Endothelial cell (in vitro differentiated cells): ENCODE measurements around the gene SLC22A4. TPM values are rescaled to one million over a fixed set of nuclear protein-coding genes. Genes with fewer than 3 reads are reported as not detected.

ENCODE experiments used
- DNase-seq: peaks from one replicate; pipeline ENCODE4 v3.0.0; 2021; ENCODE audit warnings: low spot score
- H3K27ac Mint-ChIP-seq: one replicate; pipeline ENCODE4 v1.8.0; 2021; ENCODE audit warnings: mixed read lengths, inconsistent platforms; ENCODE audit not compliant: unreplicated experiment
- H3K27me3 Mint-ChIP-seq: one replicate; pipeline ENCODE4 v1.8.0; 2021; ENCODE audit warnings: mild to moderate bottlenecking, moderate library complexity, mixed read lengths, inconsistent platforms; ENCODE audit not compliant: unreplicated experiment
- H3K36me3 Mint-ChIP-seq: one replicate; pipeline ENCODE4 v1.8.0; 2021; ENCODE audit warnings: mild to moderate bottlenecking, low read depth, mixed read lengths, inconsistent platforms; ENCODE audit not compliant: unreplicated experiment
- H3K4me1 Mint-ChIP-seq: one replicate; pipeline ENCODE4 v1.8.0; 2021; ENCODE audit warnings: mild to moderate bottlenecking, mixed read lengths, inconsistent platforms; ENCODE audit not compliant: unreplicated experiment
- H3K4me3 Mint-ChIP-seq: one replicate; pipeline ENCODE4 v1.8.0; 2021; ENCODE audit warnings: mild to moderate bottlenecking, mixed read lengths, inconsistent platforms; ENCODE audit not compliant: unreplicated experiment
- H3K9me3 Mint-ChIP-seq: one replicate; pipeline ENCODE4 v1.8.0; 2021; ENCODE audit warnings: mixed read lengths, inconsistent platforms; ENCODE audit not compliant: unreplicated experiment
- CTCF ChIP-seq: fragments of 200-600 bp; sonication (generic); IDR thresholded peaks from one replicate; pipeline ENCODE4 v1.5.0; 2021; ENCODE audit warnings: antibody characterized with exemption; ENCODE audit not compliant: unreplicated experiment
- total RNA-seq: library from RNA; stranded (reverse); fragmentation: NEBNext Ultra II Directional; extraction: Animal tissue kit (Norgen Biotek cat#: 25700); gene quantifications from one replicate; pipeline ENCODE4 v1.2.1, GENCODE V29; 2021; ENCODE audit not compliant: unreplicated experiment

SLC22A4 gene
- total RNA-seq, 1 donor from 2014 or later: 0.13 TPM

- Mint-ChIP-seq H3K4me1 (no peaks in the 10 kb centered on the region), H3K9me3 (no peaks in the 10 kb centered on the region), H3K4me3 (no peak overlapping the region), H3K27me3 (peaks cover 1% of the 10 kb centered on the region), H3K27ac (no peak overlapping the region), H3K36me3 (no peaks in the 10 kb centered on the region)
- TF ChIP-seq CTCF: no peak
- no peak for DNase-seq
Measured at GRCh38 chr5:132375957-132376356, 81.8 kb downstream of the SLC22A4 start.

GRCh38 chr5:132376694-132377641 lies 82.8 kb downstream of the SLC22A4 start:
- Mint-ChIP-seq H3K9me3 (no peaks in the 10 kb centered on the region), H3K27me3 (no peaks in the 10 kb centered on the region), H3K4me3 (no peak overlapping the region), H3K27ac (no peak overlapping the region), H3K36me3 (no peaks in the 10 kb centered on the region), H3K4me1 (no peaks in the 10 kb centered on the region)
- no peak for TF ChIP-seq CTCF
- no peak for DNase-seq

- Mint-ChIP-seq H3K4me1 (no peaks in the 10 kb centered on the region), H3K4me3 (no peak overlapping the region), H3K27ac (no peak overlapping the region), H3K9me3 (no peaks in the 10 kb centered on the region), H3K27me3 (no peaks in the 10 kb centered on the region), H3K36me3 (no peaks in the 10 kb centered on the region)
- no peak for TF ChIP-seq CTCF
- no peak for DNase-seq
Measured at GRCh38 chr5:132377738-132378137, 83.5 kb downstream of the SLC22A4 start.

GRCh38 chr5:132378580-132378979 lies 84.4 kb downstream of the SLC22A4 start:
- no peak for DNase-seq
- no peaks in the 10 kb centered on the region for H3K27me3 Mint-ChIP-seq
- no peak overlapping the region for H3K27ac Mint-ChIP-seq
- no peaks in the 10 kb centered on the region for H3K36me3 Mint-ChIP-seq
- H3K9me3 Mint-ChIP-seq: no peaks in the 10 kb centered on the region
- H3K4me1 Mint-ChIP-seq: no peaks in the 10 kb centered on the region
- TF ChIP-seq CTCF: no peak
- no peak overlapping the region for H3K4me3 Mint-ChIP-seq

- H3K4me1 Mint-ChIP-seq: no peaks in the 10 kb centered on the region
- H3K27me3 Mint-ChIP-seq: peaks cover 1% of the 10 kb centered on the region
- TF ChIP-seq CTCF: no peak
- H3K27ac Mint-ChIP-seq: no peak overlapping the region
- H3K36me3 Mint-ChIP-seq: no peaks in the 10 kb centered on the region
- H3K9me3 Mint-ChIP-seq: no peaks in the 10 kb centered on the region
- no peak for DNase-seq
- no peak overlapping the region for H3K4me3 Mint-ChIP-seq
Measured at GRCh38 chr5:132380047-132380446, 85.9 kb downstream of the SLC22A4 start.
